Measurements from ENCODE around the gene L3MBTL4.
"Not testable (repeated sequence)": the region's sequence is repeated elsewhere in the genome, so short reads cannot be mapped to it uniquely, and the experiment has no call there.

Gene L3MBTL4

GRCh38 chr18:6145645-6146306 lies 268.9 kb downstream of the L3MBTL4 start:
- no peaks in the 10 kb centered on the region for H3K9me3 ChIP-seq (ENCODE audit: control insufficient read depth in 1 of 2, low read length in 2 of 2)

GRCh38 chr18:6139007-6139406 lies 275.7 kb downstream of the L3MBTL4 start:
- no peak overlapping the region for H3K9ac ChIP-seq (ENCODE audit: low read depth in 1 of 2, low read length in 2 of 2)
- H3K4me3 ChIP-seq (ENCODE audit: low read depth in 1 of 2, low read length in 2 of 2), result no peak overlapping the region
- H3K36me3 ChIP-seq (ENCODE audit: control insufficient read depth in 1 of 2, insufficient read depth in 2 of 2, low read length in 2 of 2), result no peaks in the 10 kb centered on the region
- H3K9me3 ChIP-seq (ENCODE audit: control insufficient read depth in 1 of 2, low read length in 2 of 2), result peaks cover 0 to 7% of the 10 kb centered on the region in 2 donors
- H3K27me3 ChIP-seq (ENCODE audit: control insufficient read depth in 1 of 2, insufficient read depth in 2 of 2, low read length in 2 of 2), result no peaks in the 10 kb centered on the region
- H3K27ac ChIP-seq (ENCODE audit: low read depth, low read length), result no peak overlapping the region
- H3K4me1 ChIP-seq (ENCODE audit: control insufficient read depth in 1 of 2, insufficient read depth in 2 of 2, low read length in 2 of 2), result no peaks in the 10 kb centered on the region

More at GRCh38 chr18:6145645-6146306, 268.9 kb downstream of the L3MBTL4 start:
- no peaks in the 10 kb centered on the region for H3K27me3 ChIP-seq (ENCODE audit: control insufficient read depth in 1 of 2, insufficient read depth in 2 of 2, low read length in 2 of 2)
- no peak overlapping the region for H3K27ac ChIP-seq (ENCODE audit: low read depth, low read length)
- peaks cover 0 to 3% of the 10 kb centered on the region in 2 donors for H3K36me3 ChIP-seq (ENCODE audit: control insufficient read depth in 1 of 2, insufficient read depth in 2 of 2, low read length in 2 of 2)
- H3K4me1 ChIP-seq (ENCODE audit: control insufficient read depth in 1 of 2, insufficient read depth in 2 of 2, low read length in 2 of 2), result no peaks in the 10 kb centered on the region
- H3K9ac ChIP-seq (ENCODE audit: low read depth in 1 of 2, low read length in 2 of 2), result no peak overlapping the region
- no peak overlapping the region for H3K4me3 ChIP-seq (ENCODE audit: low read depth in 1 of 2, low read length in 2 of 2)

DNA sequence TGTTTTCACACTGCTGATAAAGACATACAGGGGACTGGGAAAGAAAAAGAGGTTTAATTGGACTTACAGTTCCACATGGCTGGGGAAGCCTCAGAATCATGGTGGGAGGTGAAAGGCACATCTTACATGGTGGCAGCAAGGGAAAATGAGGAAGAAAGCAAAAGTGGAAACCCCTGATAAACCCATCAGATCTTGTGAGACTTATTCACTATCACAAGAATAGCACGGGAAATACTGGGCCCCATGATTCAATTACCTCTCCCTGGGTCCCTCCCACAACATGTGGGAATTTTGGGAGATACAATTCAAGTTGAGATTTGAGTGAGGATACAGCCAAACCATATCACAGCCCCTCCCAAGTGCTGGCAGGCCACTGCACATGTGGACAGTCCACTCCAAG lies 278.8 kb downstream of the L3MBTL4 start:
- not testable (repeated sequence) for H3K4me1 ChIP-seq (ENCODE audit: control insufficient read depth in 1 of 2, insufficient read depth in 2 of 2, low read length in 2 of 2); H3K9ac ChIP-seq (ENCODE audit: low read depth in 1 of 2, low read length in 2 of 2); H3K9me3 ChIP-seq (ENCODE audit: control insufficient read depth in 1 of 2, low read length in 2 of 2); H3K27me3 ChIP-seq (ENCODE audit: control insufficient read depth in 1 of 2, insufficient read depth in 2 of 2, low read length in 2 of 2); H3K36me3 ChIP-seq (ENCODE audit: control insufficient read depth in 1 of 2, insufficient read depth in 2 of 2, low read length in 2 of 2); H3K4me3 ChIP-seq (ENCODE audit: low read depth in 1 of 2, low read length in 2 of 2); H3K27ac ChIP-seq (ENCODE audit: low read depth, low read length)

DNA sequence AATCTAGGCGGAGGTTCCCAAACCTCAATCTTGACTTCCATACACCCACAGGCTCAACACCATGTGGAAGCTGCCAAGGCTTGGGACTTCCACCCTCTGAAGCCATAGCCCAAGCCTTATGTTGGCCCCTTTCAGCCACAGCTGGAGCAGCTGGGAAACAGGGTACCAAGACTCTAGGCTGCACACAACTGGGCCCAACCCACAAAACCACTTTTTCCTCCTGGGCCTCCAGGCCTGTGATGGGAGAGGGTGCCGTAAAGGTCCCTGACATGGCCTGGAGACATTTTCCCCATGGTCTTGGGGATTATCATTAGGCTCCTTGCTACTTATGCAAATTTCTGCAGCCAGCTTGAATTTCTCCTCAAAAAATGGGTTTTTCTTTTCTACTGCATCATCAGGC lies 279.7 kb downstream of the L3MBTL4 start:
- not testable (repeated sequence) for H3K27me3 ChIP-seq (ENCODE audit: control insufficient read depth in 1 of 2, insufficient read depth in 2 of 2, low read length in 2 of 2); H3K9me3 ChIP-seq (ENCODE audit: control insufficient read depth in 1 of 2, low read length in 2 of 2); H3K9ac ChIP-seq (ENCODE audit: low read depth in 1 of 2, low read length in 2 of 2); H3K36me3 ChIP-seq (ENCODE audit: control insufficient read depth in 1 of 2, insufficient read depth in 2 of 2, low read length in 2 of 2); H3K27ac ChIP-seq (ENCODE audit: low read depth, low read length); H3K4me1 ChIP-seq (ENCODE audit: control insufficient read depth in 1 of 2, insufficient read depth in 2 of 2, low read length in 2 of 2); H3K4me3 ChIP-seq (ENCODE audit: low read depth in 1 of 2, low read length in 2 of 2)

DNA sequence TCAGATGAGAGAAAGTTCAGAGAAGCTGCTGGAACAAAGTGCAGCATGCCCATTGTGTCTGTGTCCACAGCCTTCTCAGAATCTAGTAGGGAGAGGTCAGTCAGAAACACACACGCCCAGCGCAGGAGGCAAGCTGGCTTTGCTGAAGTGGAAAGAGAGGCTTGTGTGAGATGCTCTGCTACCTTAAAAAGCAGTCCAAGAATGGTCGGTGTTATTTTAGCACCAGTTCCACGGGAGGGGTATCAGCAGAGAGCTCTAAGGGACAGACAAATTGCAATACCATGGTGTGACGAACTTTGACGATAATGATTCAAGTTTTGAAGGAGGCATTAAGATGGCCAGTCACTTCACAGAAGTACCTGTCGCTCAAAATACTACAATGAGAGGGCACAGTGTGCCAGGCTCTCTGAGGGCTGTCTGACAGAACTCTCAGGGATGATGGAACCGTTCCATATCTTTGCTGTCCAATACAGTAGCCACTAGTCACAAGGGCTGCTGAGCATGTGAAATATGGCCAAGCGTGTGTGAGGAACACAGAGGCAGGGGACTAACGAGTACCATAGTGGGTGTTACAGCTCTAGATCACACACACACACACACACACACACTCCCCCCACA lies 281.9 kb downstream of the L3MBTL4 start:
- Histone ChIP-seq H3K4me1 (ENCODE audit: control insufficient read depth in 1 of 2, insufficient read depth in 2 of 2, low read length in 2 of 2) (no peaks in the 10 kb centered on the region), H3K36me3 (ENCODE audit: control insufficient read depth in 1 of 2, insufficient read depth in 2 of 2, low read length in 2 of 2) (no peaks in the 10 kb centered on the region), H3K4me3 (ENCODE audit: low read depth in 1 of 2, low read length in 2 of 2) (no peak overlapping the region), H3K9me3 (ENCODE audit: control insufficient read depth in 1 of 2, low read length in 2 of 2) (peaks cover 0 to 7% of the 10 kb centered on the region in 2 donors), H3K27me3 (ENCODE audit: control insufficient read depth in 1 of 2, insufficient read depth in 2 of 2, low read length in 2 of 2) (no peaks in the 10 kb centered on the region), H3K9ac (ENCODE audit: low read depth in 1 of 2, low read length in 2 of 2) (no peak overlapping the region), H3K27ac (ENCODE audit: low read depth, low read length) (no peak overlapping the region)

DNA sequence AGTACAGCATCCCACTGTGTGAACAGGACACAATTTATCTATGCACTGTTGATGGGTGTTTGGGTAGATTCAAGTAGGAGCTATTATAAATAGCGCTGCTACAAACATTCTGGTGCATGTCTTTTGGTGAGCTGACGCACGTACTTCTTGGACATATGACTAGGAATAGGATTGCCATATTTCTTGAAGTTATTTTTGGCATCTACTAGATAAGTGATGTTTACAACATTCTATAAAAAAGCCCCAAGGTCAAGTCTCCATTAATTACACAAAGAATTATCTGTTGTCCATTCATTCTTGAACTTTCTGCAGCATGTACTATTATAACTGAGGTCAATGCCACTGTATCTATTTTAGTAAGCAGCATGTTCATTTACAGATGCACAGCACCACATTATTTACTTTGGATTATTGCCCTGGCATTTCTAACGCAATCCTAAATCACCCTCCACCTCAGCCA lies 293.9 kb downstream of the L3MBTL4 start:
- Histone ChIP-seq H3K36me3 (ENCODE audit: control insufficient read depth in 1 of 2, insufficient read depth in 2 of 2, low read length in 2 of 2) (no peaks in the 10 kb centered on the region), H3K9ac (ENCODE audit: low read depth in 1 of 2, low read length in 2 of 2) (no peak overlapping the region), H3K4me1 (ENCODE audit: control insufficient read depth in 1 of 2, insufficient read depth in 2 of 2, low read length in 2 of 2) (no peaks in the 10 kb centered on the region), H3K27me3 (ENCODE audit: control insufficient read depth in 1 of 2, insufficient read depth in 2 of 2, low read length in 2 of 2) (no peaks in the 10 kb centered on the region), H3K9me3 (ENCODE audit: control insufficient read depth in 1 of 2, low read length in 2 of 2) (no peaks in the 10 kb centered on the region), H3K4me3 (ENCODE audit: low read depth in 1 of 2, low read length in 2 of 2) (no peak overlapping the region), H3K27ac (ENCODE audit: low read depth, low read length) (no peak overlapping the region)

DNA sequence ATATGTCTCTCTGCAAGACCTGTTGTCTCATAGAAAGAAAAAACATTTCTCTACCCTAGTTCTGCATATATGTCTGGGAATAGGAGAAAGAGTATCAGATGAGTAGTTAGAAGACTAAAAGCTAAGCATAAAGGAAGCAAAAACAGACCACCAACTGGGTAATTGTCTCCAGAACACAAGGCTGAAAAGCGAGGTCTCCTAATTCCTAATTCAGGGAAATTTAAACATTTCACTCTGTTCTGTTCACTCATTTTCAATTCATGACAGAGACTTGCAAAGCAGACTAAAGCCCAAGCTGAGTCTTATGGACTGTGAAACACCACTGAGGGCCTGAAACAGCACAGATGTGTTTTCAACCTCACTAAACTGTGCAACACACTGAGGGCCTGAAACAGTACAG lies 294.9 kb downstream of the L3MBTL4 start:
- no peaks in the 10 kb centered on the region for H3K9me3 ChIP-seq (ENCODE audit: control insufficient read depth in 1 of 2, low read length in 2 of 2)
- no peaks in the 10 kb centered on the region for H3K4me1 ChIP-seq (ENCODE audit: control insufficient read depth in 1 of 2, insufficient read depth in 2 of 2, low read length in 2 of 2)
- no peak overlapping the region for H3K4me3 ChIP-seq (ENCODE audit: low read depth in 1 of 2, low read length in 2 of 2)
- H3K27me3 ChIP-seq (ENCODE audit: control insufficient read depth in 1 of 2, insufficient read depth in 2 of 2, low read length in 2 of 2), result no peaks in the 10 kb centered on the region
- H3K36me3 ChIP-seq (ENCODE audit: control insufficient read depth in 1 of 2, insufficient read depth in 2 of 2, low read length in 2 of 2), result no peaks in the 10 kb centered on the region
- H3K27ac ChIP-seq (ENCODE audit: low read depth, low read length), result no peak overlapping the region
- no peak overlapping the region for H3K9ac ChIP-seq (ENCODE audit: low read depth in 1 of 2, low read length in 2 of 2)

GRCh38 chr18:6118080-6118479 lies 296.6 kb downstream of the L3MBTL4 start:
- Histone ChIP-seq H3K9ac (ENCODE audit: low read depth in 1 of 2, low read length in 2 of 2) (no peak overlapping the region), H3K4me1 (ENCODE audit: control insufficient read depth in 1 of 2, insufficient read depth in 2 of 2, low read length in 2 of 2) (no peaks in the 10 kb centered on the region), H3K36me3 (ENCODE audit: control insufficient read depth in 1 of 2, insufficient read depth in 2 of 2, low read length in 2 of 2) (no peaks in the 10 kb centered on the region), H3K27ac (ENCODE audit: low read depth, low read length) (no peak overlapping the region), H3K4me3 (ENCODE audit: low read depth in 1 of 2, low read length in 2 of 2) (no peak overlapping the region), H3K27me3 (ENCODE audit: control insufficient read depth in 1 of 2, insufficient read depth in 2 of 2, low read length in 2 of 2) (no peaks in the 10 kb centered on the region), H3K9me3 (ENCODE audit: control insufficient read depth in 1 of 2, low read length in 2 of 2) (no peaks in the 10 kb centered on the region)

GRCh38 chr18:6115710-6116109 lies 299.0 kb downstream of the L3MBTL4 start:
- Histone ChIP-seq H3K36me3 (ENCODE audit: control insufficient read depth in 1 of 2, insufficient read depth in 2 of 2, low read length in 2 of 2) (no peaks in the 10 kb centered on the region), H3K4me1 (ENCODE audit: control insufficient read depth in 1 of 2, insufficient read depth in 2 of 2, low read length in 2 of 2) (no peaks in the 10 kb centered on the region), H3K9ac (ENCODE audit: low read depth in 1 of 2, low read length in 2 of 2) (no peak overlapping the region), H3K27ac (ENCODE audit: low read depth, low read length) (no peak overlapping the region), H3K9me3 (ENCODE audit: control insufficient read depth in 1 of 2, low read length in 2 of 2) (no peaks in the 10 kb centered on the region), H3K27me3 (ENCODE audit: control insufficient read depth in 1 of 2, insufficient read depth in 2 of 2, low read length in 2 of 2) (no peaks in the 10 kb centered on the region), H3K4me3 (ENCODE audit: low read depth in 1 of 2, low read length in 2 of 2) (no peak overlapping the region)

- H3K27ac ChIP-seq (ENCODE audit: low read depth, low read length), result no peak overlapping the region
- H3K4me1 ChIP-seq (ENCODE audit: control insufficient read depth in 1 of 2, insufficient read depth in 2 of 2, low read length in 2 of 2), result no peaks in the 10 kb centered on the region
- H3K9me3 ChIP-seq (ENCODE audit: control insufficient read depth in 1 of 2, low read length in 2 of 2), result no peaks in the 10 kb centered on the region
- H3K27me3 ChIP-seq (ENCODE audit: control insufficient read depth in 1 of 2, insufficient read depth in 2 of 2, low read length in 2 of 2), result no peaks in the 10 kb centered on the region
- no peak overlapping the region for H3K4me3 ChIP-seq (ENCODE audit: low read depth in 1 of 2, low read length in 2 of 2)
- no peak overlapping the region for H3K9ac ChIP-seq (ENCODE audit: low read depth in 1 of 2, low read length in 2 of 2)
- H3K36me3 ChIP-seq (ENCODE audit: control insufficient read depth in 1 of 2, insufficient read depth in 2 of 2, low read length in 2 of 2), result no peaks in the 10 kb centered on the region
These were observed 301.1 kb downstream of the L3MBTL4 start for GRCh38 chr18:6113650-6114049.

Measured in duodenal mucosa (tissue), 2 donors.